Subcutaneous adipose tissue (tissue), 4 donors: Measurements from ENCODE around the gene IGF2BP2. TPM values are rescaled to one million over a fixed set of nuclear protein-coding genes. Genes with fewer than 3 reads are reported as not detected.

Experiments
- CTCF ChIP-seq: fragments of 450-650 bp; IDR thresholded peaks from one replicate; pipeline ENCODE4 v1.5.1; 2016; ENCODE audit warnings: low read depth, mild to moderate bottlenecking, control low read depth, antibody characterized with exemption, moderate library complexity
- total RNA-seq, 4 donors: library from RNA; depleted of rRNA; stranded (reverse); fragments of >200 nt; gene quantifications; one replicate each; pipeline ENCODE4 v1.1.0, GENCODE V29; 2016

IGF2BP2 gene
- total RNA-seq, 4 donors from 2014 or later: 11.3 to 30.0 (median 26.9) TPM

- TF ChIP-seq CTCF: no peak
Observed at GRCh38 chr3:185759512-185759911, 65.3 kb downstream of the IGF2BP2 start.

GRCh38 chr3:185758912-185759311, 65.9 kb downstream of the IGF2BP2 start:
- TF ChIP-seq CTCF: no peak

- no peak for TF ChIP-seq CTCF
Observed at GRCh38 chr3:185757176-185757575, 67.7 kb downstream of the IGF2BP2 start.

- TF ChIP-seq CTCF: no peak
Observed at GRCh38 chr3:185756477-185756876, 68.4 kb downstream of the IGF2BP2 start.

- no peak for TF ChIP-seq CTCF
Observed at GRCh38 chr3:185754920-185755319, 69.9 kb downstream of the IGF2BP2 start.

- TF ChIP-seq CTCF: no peak
Observed at GRCh38 chr3:185753354-185753753, 71.5 kb downstream of the IGF2BP2 start.

GRCh38 chr3:185750702-185751101, 74.1 kb downstream of the IGF2BP2 start:
- no peak for TF ChIP-seq CTCF

GRCh38 chr3:185750015-185750414, 74.8 kb downstream of the IGF2BP2 start:
- TF ChIP-seq CTCF: no peak
